ENCODE measurements around the gene STN1.

The STN1 gene

DNA sequence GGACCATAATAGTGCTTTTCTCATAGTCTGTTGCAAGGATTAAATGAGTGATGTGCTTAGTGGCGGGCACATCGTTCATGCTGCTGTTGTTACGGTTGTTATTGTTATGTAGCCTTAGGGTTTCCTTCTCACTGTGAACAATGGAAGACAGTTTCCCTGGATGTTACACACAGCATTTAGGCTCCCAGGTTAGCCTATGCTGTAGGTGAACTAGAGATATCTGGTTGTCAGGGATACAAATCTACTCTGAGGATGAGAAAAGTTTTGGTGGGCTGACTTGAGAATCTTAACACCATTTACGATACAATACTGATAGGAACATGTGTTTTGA lies 77.3 kb downstream of the STN1 start:
- no peak for DNase-seq

DNA sequence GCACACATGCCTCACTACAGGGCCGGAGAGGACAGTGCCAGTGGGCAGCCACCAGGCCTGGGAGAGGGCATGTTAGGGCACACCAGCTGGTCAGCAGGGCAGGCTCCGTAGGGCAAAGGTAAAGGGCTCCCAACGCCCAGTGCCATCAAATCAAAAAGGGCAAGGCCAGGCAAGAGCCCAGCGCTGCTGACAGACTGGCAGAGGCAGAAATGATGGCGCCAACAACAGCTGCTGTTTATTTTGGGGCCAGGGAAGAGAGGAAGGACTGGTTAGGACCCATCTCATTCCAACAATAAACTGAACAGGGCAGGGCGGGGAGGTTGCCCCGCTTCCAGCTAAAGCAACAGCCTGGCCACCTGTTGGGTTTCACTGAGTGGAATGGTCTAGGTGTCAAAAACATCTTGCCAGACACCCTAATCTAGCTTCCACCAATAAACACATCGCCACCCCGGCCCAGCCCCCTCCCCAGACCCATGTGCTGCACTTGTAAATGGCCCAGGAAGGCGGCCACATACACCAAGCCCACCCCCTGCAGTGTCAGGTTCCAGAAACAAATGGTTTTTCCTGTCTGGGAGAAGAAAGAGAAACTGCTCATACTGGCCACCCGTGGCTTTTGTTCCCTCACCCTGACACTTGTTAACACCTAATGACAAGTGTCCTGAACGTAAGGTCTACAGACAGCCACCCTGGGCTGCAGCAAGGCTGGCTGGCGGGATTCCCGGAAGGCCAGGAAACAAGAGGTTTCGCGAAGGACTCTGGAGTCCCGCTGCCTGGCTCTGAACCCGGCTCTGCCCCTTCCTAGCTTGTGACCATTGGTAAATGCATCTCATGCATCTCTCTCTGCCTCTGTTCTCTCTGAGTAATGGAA lies 77.9 kb downstream of the STN1 start:
- no peak for DNase-seq

DNA sequence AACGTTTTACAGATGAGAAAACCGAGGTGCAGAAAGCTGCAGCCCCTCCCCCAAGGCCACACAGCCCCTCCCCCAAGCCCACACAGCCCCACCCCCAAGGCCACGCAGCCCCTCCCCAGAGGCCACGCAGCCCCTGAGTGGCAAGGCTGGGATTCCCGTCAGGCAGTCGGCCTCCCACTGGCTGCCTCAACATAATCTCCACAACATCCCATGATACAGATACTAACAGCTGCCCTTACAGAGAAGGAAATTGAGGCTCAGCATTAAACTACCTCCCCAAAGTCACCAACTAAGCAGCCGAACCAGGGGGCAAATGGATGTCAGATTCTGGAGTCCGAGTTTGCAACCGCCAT lies 78.5 kb downstream of the STN1 start:
- DNase-seq, result no peak

DNA sequence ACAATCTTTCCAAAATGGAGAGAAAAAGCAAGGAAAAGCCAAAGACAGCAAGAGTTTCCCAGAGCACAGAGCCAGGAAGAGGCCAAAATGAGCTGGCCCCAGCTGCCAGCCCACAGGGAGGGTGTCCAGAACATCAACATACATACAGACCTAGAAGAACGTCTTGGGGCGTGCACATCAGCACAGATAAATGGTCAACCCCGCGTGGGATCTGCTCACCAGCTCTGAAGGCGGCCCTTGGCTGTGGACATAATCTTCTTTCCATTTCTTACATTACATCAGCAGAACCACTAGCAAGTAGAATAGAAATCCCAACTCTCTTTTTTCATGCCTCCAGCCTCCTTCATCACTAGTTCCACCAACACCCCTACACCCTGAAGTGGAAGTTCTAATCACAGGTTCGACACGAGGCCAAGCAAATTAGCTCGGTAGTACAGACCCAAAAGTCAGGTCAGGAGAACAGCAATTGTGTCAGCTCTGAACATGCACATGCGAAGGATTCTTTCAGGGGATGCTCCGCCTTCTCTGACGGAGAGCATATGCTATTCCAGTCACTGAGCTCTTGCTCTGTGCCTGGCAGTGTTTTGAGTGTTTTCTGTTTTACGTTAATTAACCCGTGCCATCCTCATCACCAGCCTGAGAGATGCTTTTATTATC lies 79.0 kb downstream of the STN1 start:
- DNase-seq, result no peak

DNA sequence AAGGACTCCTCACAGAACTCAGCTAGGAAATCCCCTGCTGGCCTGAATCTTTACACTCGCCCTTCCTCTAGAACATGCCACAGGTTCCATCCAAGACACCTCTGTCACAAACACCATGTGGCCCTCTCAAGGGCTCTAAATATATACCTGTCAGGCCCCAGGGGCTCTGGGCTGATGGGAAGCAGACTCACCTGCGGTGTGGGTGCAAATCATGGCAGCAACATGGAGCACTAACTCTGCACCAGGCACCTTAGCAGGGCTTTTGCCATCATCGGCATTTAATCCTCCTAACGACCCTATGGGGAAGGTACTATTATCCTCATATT lies 80.0 kb downstream of the STN1 start:
- no peak for DNase-seq

DNA sequence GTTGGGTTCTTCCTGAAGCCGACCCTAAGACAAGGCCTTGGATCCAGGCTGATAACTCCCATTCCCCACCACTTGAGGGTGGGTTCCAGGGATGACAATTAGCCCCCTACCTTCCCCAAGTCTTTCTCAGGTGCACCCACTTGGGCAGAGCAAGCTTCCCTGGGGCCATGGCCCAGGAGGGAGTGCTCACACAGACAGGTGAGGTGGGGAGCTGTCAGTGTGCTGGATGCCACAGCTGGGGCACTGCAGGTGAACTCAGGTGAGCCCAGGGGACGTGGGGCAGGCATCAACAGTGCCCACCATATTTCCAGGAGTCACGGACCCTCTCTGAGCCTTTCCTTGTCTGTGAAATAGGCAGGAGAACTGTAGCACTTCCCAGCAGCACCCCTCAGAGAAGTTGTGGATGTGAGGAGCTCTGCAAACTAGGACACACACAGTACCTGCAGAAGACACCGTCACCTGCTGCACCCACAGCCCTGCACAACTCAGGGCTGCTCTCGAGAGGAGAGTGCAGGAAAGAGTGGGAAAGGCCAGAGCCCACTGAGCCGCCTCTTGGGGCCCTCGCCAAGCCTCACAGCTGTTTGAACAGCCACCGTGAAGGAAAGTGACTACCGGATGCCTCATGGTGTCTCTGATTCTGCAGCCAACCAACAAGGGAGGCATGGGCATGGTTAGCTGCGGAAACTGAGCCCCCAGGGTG lies 80.5 kb downstream of the STN1 start:
- no peak for DNase-seq

DNA sequence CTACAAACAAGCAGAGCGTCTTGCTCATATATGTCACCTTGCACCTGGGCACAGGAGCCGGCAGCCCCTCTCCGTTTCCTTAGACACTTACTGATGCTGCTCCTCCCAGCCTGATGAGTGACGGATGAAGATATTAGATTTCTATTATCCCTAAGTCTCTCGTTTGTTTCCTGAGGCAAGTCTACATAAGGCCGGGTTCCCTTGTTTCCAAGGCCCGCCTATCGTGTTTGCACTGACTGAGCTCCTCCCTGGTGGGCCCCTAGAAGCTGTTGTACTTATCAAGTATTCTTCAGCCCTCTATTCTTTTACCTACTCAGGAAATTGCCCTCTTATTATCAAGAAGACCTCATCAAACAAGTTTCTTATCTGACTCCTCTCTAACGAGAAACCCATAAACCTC lies 81.1 kb downstream of the STN1 start:
- no peak for DNase-seq

DNA sequence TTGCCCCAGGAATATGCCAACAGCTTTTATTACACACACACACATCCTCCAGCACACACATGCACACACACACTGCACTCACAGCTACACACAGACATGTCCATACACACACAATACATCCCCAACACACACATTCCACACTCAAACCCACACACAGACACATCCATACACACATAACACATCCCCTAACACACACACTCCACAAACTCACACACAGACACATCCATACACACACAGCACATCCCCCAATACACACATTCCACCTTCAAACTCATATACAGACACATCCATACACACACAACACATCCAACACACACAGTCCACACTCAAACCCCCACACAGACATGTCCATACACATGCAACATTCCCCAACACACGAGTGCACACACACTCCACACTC lies 81.7 kb downstream of the STN1 start:
- DNase-seq, result no peak

DNA sequence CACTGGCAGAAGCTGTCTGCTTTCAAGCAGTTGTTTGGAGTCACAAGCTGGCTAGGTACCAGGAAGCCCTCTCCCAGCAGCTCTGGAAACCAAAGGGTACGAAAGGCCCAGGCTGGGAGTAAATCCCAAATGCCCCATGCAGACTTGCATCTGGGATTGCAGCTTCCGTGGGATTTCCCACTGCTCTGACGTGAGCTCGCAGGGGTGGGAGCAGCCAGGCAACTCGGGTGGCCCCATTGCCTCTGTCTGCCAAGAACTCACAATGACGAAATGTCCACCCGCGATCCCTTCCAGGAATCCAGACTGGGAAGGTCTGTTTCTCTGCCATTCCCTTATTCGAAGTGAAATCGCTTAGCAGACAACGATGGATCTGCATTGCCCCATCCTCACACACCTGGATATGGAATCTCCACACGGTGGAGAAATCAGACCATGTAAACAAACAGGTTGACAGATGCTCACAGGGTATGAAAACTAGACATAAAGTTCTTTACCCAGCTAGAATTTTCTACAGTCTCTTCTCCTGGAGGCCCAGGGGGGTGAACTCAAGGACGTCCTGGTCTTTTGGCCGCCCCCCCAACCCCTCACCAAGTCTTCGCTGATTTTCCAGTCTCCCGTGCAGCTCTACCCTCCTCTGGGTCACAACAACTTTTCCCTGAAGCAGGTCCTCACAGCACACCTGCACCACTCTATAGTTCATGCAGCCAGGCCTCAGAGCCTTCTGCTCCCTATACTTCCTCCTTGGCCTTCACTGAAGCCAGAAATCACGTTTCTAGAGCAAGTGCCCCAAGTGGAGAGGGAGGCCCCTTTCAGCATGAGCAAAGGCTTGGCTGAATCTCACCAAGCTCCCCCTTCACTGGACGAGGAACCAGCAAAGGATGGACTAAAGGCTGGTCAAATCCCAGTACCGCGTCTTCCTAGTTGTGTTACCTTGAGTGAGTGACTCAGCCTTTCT lies 82.6 kb downstream of the STN1 start:
- no peak for DNase-seq

DNA sequence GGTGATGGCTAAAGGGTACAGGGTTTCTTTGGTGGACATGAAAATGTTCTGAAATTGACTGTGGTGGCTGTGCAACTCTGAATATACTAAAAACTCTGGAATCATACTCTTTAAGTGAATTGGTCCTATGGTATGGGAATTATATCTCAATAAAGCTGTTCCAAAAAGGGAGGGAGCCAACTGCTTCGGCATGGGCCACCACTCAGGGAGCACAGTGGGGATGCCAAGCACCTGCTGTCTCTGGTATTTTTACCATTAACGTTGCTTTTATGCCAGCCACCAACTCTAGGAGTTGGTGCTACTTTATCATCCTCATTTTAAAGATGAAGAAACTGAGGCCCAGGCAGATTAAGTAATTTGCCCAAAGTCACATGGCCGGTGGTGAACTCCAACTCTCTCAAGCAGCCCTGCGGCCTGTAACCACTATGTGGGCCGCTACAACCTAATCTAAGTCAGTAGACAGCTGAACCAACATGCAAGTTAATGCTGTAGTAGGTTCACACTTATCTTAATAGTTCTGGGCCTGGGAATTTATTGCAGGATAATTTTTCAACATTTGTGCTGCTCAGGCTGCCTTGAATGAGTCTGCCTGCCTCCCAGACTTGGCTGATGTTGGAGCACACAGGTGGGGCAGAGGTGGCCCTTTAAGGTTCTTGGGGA lies 83.4 kb downstream of the STN1 start:
- no peak for DNase-seq

DNA sequence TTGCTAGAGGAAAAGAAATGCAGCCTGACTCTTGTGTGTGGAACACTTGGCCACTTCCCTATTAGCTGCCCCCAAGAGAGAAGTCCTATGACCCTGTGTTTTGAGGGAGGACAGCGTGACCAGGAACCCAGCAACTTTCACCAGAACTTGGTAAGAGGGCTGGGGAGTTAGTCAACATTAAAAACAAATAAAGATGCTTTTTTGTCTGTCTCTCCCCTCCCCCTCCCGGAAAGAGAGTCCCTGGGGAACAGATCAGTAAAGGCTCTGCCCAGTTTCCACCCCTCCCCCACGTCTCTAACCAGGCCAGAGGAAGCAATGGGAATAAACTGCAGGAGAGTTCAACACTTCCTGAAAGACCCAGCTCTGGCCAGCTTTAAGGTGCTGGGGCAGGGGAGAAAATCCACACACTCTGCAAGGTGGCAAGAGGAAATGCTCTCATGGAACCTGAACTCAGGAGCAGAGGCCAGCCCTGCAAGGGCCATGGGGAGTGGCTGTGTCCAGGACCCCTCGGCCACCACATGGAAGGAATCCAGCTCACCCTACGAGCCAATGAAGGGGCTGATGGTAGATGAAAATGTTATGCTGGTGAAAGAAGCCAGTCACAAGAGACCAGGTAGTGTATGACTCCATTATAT lies 84.1 kb downstream of the STN1 start:
- DNase-seq, result peak; percentile 44 to 65

DNA sequence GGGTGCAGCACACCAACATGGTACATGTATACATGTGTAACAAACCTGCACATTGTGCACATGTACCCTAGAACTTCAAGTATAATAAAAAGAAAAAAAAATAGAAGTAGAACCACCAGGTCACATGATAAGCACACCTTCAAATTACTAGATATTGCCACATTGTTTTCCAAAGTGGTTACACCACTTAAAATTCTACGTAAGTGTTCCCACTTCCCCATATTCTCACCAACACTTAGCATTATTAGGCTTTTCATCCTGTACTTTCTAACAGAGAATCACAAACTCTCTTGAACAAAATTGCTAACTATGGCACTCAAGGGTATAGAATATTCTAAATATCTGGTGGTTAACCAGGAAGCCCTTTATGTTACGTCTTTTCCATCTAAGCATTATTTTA lies 85.2 kb downstream of the STN1 start:
- DNase-seq, result no peak
